Medulla oblongata (tissue), 1 donor: ENCODE measurements around the gene ALPG.
"Not testable (repeated sequence)": the region's sequence is repeated elsewhere in the genome, so short reads cannot be mapped to it uniquely, and the experiment has no call there.

Experiments
- DNase-seq: peaks from one replicate; pipeline ENCODE4 v3.0.0-alpha.2; 2015; ENCODE audit errors: extremely low spot score

Gene ALPG

DNA sequence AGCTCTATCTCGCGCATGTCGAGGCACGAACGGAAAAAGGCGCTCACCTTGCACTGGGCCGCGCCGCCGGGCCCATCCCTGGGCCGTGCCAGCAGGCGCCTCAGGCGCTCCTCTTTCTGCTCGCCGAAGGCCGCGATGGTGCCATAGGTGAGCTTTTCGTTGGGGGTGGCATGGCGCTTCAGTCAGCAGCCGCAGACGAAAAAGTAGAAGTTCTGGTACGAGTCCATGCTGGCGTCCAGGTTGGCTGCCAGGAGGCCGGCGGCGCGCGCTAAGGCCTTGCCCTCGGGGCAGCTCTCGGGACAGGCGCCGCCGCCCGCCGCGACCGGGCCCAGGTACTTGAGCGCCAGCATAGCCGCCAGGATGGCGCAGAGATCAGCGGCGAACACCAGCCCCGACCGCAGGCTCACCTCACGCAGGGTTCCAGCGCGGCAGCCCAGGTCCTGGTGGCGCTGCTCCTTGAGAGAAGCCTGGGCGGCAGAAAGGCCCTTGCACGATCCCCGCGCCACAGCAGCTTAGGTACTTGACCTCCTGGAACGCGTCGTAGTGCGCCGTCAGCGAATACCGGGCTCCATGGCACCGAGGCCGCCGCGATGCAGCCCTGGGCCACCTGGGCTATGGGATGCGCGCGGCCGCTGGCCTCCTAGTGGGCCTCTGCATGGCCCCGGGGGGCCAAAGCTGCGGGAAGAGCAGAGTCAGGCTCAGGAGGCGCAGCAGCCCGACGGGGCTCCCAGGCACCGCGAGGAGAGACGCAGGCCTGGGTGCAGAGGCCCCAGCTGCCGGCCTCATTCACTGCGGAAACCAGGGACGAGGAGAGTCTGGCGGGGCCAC, 12.8 kb downstream of the ALPG start:
- DNase-seq = no peak

GRCh38 chr2:232420073-232420454, 13.4 kb downstream of the ALPG start:
- DNase-seq = no peak

DNA sequence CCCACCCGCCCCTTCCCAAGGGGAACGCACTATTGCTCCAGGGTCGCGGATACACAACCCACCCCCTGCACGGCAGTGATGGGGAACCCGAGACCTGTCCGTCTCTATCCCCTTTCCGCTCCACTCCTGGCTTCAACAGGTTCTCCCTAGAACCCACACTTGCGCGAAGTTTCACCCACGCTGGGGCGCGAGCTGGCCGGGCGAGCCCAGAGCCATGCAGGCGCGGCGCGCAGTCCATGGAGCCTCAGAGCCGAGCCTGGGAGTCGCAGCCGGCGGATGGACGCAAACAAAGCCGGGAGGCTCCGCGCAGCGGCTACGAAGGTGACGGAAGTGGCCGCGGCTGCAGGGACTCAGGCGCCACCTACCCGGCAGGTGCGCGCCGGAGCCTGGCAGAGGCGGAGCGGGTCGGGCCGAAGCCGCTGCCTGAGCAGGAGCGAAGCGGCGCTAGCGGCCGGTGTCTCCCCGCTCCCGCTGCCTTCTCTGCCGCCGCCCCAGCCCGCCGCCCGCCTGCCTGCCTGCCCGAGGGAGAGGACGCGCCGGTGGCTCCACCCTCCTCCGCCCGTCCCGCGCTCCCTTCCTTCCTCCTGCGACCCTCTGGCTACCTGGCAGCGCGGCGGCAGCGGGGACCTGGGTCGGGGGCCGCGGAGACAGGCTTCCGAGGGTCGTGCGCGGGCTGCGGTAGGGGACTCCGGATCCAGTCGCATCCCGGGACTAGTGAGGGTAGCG, 14.0 kb downstream of the ALPG start:
- DNase-seq = no peak

DNA sequence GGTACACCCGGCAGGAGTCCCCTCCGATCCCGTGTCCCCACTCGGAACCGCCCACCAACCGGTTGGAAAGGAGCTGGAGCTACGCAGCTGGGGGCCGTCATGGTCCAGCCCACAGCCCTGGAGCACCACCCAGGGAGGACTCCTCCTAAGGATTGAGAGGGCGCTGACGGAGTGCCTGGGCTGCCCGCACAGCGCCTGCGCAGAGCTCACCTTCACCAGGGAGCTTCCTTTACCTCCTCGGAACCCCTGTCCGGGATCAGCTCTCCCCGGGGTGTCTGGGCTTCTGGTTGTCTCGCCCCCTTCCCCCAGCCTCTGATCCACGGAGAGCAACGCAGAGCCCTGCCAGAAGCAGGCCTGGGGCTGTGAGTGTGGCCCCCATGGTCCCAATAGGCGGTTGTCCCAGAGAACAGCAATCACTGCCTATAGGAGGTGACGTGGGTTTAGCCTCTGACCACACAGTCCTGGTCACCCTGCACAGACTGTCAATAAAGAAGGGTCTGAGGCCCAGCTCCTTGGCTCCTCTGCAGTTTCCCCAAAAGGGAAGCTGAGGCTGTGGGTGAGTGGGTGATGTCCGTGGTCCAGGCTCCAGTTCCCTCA, 14.6 kb downstream of the ALPG start:
- no peak for DNase-seq

- DNase-seq = no peak
Measured at GRCh38 chr2:232422051-232422450, 15.4 kb downstream of the ALPG start.

- not testable (repeated sequence) for DNase-seq
Measured at GRCh38 chr2:232422996-232423395, 16.4 kb downstream of the ALPG start.

DNA sequence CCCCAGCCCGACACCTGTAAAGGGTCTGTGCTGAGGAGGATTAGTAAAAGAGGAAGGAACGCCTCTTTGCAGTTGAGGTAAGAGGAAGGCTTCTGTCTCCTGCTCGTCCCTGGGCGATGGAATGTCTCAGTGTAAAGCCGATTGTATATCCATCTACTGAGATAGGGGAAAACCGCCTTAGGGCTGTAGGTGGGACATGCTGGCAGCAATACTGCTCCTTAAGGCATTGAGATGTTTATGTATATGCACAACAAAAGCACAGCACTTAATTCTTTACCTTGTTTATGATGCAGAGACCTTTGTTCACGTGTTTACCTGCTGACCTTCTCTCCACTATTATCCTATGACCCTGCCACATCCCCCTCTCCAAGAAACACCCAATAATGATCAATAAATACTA, 16.8 kb downstream of the ALPG start:
- DNase-seq = not testable (repeated sequence)

DNA sequence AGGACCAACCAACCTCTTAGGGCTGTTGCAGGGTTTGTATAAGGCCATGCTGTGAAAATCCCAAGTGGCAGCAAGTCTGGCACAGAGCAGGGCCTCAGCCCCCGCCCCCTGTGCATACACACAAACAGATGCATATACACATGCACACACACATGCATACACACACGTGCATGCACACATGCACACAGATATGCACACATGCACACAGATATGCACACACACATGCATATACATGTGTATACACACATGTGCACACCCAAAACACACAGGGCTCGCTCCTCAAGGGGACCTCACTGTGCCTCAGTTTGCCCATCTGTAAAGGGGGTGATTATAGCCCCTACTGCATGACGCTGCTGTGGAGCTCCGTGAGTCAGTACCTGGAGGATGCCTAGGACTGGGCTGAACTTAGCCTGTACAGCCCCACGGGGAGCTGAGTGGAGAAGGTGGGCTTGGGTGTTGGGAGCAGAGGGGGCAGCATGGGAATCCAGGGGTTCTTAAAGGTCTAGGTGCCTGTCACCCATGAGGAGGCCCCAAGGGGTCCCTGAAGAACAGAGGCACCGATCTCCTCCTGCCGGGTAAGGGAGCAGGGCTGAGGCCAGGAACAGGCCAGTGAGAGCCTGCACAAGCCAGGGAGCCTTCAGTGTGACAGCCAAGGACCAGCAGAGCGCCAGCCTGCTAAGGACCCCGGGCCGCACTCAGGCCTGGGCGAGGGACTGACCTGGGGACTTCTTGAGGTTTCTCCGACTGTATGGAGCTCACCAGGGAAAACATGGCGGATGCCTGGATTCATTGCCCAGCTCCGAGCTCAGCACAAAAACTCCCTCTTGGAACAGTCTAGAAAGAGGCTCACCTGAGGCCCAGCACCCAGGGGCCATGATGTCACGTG, 25.3 kb downstream of the ALPG start:
- no peak for DNase-seq

GRCh38 chr2:232432598-232433184, 26.0 kb downstream of the ALPG start:
- no peak for DNase-seq

- DNase-seq = not testable (repeated sequence)
Measured at GRCh38 chr2:232433622-232434021, 27.0 kb downstream of the ALPG start.

- DNase-seq = no peak
Measured at GRCh38 chr2:232434091-232434490, 27.4 kb downstream of the ALPG start.

DNA sequence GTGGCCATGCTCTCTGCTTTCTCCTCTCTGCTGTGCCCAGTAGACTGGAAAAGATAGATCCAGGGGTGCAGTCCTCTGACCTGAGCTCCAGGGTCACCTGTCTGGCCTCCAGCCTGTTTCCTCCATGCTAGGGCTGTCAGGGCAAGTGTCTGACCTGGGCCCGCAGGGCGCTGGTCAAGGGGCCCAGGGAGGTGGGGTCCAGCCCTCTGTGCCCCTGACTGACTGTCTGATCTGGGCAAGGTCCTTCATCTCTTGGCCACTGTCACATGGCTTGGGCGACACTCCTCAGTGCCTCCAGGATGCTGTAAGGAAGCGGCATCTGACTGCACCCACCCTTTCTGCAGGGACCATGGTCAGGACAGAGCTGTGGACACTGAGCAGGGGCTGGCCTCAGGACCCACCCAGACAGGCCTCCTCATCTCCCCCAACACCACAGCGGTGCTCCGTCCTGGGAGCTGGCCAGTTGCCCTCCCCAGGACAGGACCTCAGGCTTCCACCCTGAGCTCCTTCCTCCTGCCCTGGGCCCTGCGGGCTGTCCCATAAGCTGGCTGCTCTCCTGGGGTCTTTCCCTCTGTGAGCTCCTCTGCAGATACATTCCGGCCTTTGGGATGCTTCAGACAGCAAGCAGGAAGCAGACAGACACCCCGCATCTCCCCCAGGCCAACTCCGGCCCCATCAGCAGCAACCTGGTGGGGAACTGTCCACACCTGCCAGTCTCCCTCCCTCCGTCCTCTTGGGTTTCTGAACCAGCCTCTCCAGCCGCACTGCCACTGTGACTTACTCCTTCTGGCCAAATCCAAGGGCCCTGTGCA, 28.1 kb downstream of the ALPG start:
- no peak for DNase-seq

DNA sequence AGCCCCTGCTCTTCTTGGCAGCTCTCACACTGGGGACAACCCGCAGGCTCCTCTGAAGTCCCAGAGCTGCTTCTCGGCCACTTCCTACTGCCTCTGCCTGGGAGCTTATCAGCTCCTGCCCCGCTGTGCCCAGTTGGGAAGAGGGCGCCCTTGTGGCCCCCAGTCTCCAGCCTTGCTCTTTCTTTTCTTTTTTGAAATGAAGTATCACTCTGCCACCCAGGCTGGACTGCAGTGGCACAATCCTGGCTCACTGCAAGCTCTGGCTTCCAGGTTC, 28.7 kb downstream of the ALPG start:
- DNase-seq = no peak

DNA sequence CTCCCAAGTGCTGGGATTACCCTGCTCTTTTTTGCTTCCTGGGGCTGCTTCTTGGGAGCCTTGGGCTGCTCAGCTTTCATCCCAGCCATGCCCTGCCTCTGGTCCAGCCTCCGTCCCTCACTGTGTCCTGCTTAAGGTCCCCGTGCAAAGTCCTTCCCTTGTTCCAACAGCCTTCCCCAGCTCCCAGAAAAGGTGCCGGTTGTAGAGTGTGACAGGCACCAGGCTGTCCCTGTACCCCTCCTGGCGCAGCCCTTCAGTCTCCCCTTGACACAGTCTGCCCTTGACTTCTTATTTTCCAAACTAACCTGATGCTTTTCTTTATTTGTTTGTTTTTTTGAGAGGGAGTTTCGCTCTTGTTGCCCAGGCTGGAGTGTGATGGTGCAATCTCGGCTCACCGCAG, 29.2 kb downstream of the ALPG start:
- DNase-seq = no peak

DNA sequence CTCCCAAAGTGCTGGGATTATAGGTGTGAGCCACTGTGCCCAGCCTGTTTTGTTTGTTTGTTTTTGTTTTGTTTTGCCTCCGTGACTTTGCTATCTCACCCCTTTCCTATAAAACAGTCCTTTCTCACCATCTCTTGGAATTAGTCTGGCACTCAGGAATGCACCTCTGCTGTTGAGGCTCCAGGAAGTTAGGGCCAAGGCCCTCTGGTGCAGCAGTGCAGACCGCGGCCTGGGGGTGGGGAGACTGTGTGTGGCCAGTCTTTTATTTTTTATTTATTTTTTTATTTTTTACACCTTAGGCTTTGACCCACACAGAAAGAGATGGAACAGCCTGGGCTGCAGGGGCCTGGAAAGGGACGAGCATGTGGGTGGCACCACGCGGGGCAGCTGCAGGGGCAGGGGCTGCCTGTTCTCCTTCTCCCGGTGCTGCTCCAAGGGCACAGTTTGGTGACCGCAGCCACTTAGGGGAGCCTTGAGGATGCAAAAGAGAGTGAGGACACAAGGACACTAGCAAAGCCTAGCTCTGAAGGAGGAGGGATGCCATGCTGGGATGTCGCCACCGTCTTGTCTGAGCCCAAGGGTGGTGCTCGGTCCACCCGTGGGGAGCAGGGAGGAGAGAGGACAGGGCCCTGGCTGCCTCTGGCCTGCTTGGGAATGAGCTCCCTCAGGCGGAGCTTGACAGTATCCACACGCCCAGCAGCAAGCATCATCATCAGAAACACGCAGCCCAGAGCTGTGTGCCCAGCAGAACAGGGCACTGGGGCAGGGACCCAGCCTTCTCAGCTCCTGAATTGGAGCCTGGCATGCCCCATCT, 29.9 kb downstream of the ALPG start:
- DNase-seq = no peak

DNA sequence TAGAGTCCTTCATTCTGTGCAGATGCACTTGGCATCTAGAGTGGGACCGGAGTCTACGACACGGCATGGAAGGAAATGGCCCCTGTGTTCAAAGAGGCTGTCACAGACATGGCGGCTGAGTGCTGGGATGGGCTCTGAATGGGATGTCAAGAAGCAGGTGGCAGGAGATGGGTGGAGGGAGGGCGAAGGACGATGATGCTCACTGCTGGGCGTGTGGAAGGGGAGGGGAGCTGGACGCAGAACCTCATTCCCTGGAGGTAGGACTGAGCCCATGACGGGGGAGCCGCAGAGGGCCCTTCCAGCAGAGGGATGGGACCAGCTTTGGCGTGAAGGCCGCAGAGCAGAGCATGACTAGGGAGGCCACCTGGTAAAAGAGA, 30.5 kb downstream of the ALPG start:
- no peak for DNase-seq

GRCh38 chr2:232438091-232438490, 31.4 kb downstream of the ALPG start:
- DNase-seq = no peak

DNA sequence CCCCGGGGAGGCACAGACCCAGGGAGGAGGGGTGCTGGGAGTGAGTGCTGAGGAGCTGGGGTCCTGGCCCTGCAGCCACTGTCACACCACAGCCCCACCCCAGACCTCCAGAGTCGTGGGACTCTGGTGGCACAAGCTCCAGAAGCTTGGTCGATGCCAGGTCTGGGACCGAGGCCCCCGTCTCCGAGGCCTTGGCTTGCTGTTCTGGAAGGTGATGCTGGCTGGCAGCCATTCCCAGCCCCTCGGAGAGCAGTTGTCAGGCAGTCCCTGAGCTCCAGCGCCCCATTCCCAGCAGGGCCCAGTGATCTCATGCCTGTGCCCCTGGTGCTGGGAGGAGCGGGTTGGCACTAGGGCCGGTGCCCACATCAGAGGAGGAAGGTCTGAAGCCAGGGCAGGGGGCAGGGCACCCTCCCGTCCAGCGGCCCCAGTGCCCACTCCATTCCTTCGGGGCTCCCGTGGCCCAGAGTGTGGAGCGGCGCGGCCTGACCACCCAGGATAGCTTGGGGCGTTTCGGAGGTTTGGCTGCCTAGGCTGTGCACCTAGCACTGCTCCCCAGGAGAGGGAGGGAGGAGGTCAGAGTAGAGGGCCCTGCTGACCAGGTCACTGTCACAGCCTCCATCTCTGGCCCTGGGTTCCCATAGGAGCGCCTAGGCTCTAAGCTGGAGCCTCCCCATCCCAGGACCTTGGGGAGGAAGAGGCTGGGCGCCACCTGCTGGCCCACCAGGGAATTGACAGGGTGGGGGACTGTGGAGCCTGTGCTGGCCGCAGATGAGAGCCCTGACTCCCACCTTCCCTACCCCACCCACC, 32.5 kb downstream of the ALPG start:
- no peak for DNase-seq

GRCh38 chr2:232439758-232440135, 33.1 kb downstream of the ALPG start:
- DNase-seq = no peak
